Thoracic aorta (tissue), 2 donors: ENCODE results near the gene PTPN21. TPM values are rescaled to one million over a fixed set of nuclear protein-coding genes. Genes with fewer than 3 reads are reported as not detected.

ENCODE experiments used
- ATAC-seq: fragments of 150-250 bp; one replicate; pipeline ENCODE4 v1.8.0; 2017; ENCODE audit warnings: low read depth; ENCODE audit not compliant: insufficient number of reproducible peaks, low FRiP score
- DNase-seq: peaks from one replicate; pipeline ENCODE4 v3.0.0-alpha.2; 2020; ENCODE audit warnings: low spot score
- H3K27ac ChIP-seq, 2 donors: fragments of 200-600 bp; sonication (generic); 1 replicate in 1 of 2; 2 replicates in 1 of 2; pipeline ENCODE4 v1.5.1; 2016; ENCODE audit warnings: mild to moderate bottlenecking in 2 of 2, moderate library complexity in 2 of 2
- H3K27me3 ChIP-seq: fragments of 200-600 bp; sonication (generic); replicated peaks from 2 replicates; pipeline ENCODE4 v1.6.0; 2016; ENCODE audit warnings: mild to moderate bottlenecking; ENCODE audit not compliant: insufficient read depth
- H3K36me3 ChIP-seq: fragments of 200-600 bp; sonication (generic); one replicate; pipeline ENCODE4 v1.5.1; 2016
- H3K4me1 ChIP-seq, 2 donors: fragments of 200-600 bp; sonication (generic); 1 replicate in 1 of 2; 2 replicates in 1 of 2; pipeline versions ENCODE4 v1.5.1 to v1.6.0; 2016; ENCODE audit warnings: low read depth in 2 of 2, mild to moderate bottlenecking in 1 of 2; ENCODE audit not compliant: control insufficient read depth in 1 of 2
- H3K4me3 ChIP-seq: fragments of 200-600 bp; sonication (generic); 2 replicates; pipeline ENCODE4 v1.5.1; 2016; ENCODE audit warnings: mild to moderate bottlenecking
- H3K9me3 ChIP-seq: fragments of 200-600 bp; sonication (generic); 2 replicates; pipeline ENCODE4 v1.5.1; 2016
- CTCF ChIP-seq: fragments of 200-600 bp; sonication (generic); IDR thresholded peaks from one replicate; pipeline ENCODE4 v1.5.1; 2019; ENCODE audit warnings: antibody characterized with exemption
- total RNA-seq, 2 donors: library from RNA; depleted of rRNA; stranded (reverse); fragments of >200 nt; gene quantifications; one replicate each; pipeline versions ENCODE4 v1.1.0 to v1.2.3, GENCODE V29; 2016

The PTPN21 gene
- total RNA-seq, 2 donors from 2014 or later = 32.5 to 38.6 TPM

DNA sequence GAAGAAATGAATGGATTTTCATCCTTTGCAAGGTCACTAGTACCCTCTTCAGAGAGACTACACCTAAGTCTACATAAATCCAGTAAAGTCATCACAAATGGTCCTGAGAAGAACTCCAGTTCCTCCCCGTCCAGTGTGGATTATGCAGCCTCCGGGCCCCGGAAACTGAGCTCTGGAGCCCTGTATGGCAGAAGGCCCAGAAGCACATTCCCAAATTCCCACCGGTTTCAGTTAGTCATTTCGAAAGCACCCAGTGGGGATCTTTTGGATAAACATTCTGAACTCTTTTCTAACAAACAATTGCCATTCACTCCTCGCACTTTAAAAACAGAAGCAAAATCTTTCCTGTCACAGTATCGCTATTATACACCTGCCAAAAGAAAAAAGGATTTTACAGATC is 128.5 kb downstream of the PTPN21 start:
- no peaks in the 10 kb centered on the region for H3K27me3 ChIP-seq
- no peak overlapping the region for H3K4me3 ChIP-seq
- H3K4me1 ChIP-seq = no peaks in the 10 kb centered on the region
- no peak overlapping the region for H3K27ac ChIP-seq
- DNase-seq (no peak), ATAC-seq (no peak)
- TF ChIP-seq CTCF = no peak
- H3K36me3 ChIP-seq = no peaks in the 10 kb centered on the region
- no peaks in the 10 kb centered on the region for H3K9me3 ChIP-seq

- no peaks in the 10 kb centered on the region for H3K27me3 ChIP-seq
- no peak overlapping the region for H3K27ac ChIP-seq
- DNase-seq = no peak
- H3K9me3 ChIP-seq = no peaks in the 10 kb centered on the region
- no peaks in the 10 kb centered on the region for H3K36me3 ChIP-seq
- ATAC-seq = no peak
- TF ChIP-seq CTCF = no peak
- no peak overlapping the region for H3K4me3 ChIP-seq
- no peaks in the 10 kb centered on the region for H3K4me1 ChIP-seq
Observed at GRCh38 chr14:88424573-88424972, 130.2 kb downstream of the PTPN21 start.

- Histone ChIP-seq H3K4me3 (no peak overlapping the region), H3K27ac (no peak overlapping the region), H3K36me3 (peaks cover 3% of the 10 kb centered on the region), H3K27me3 (no peaks in the 10 kb centered on the region), H3K9me3 (peaks cover 2% of the 10 kb centered on the region), H3K4me1 (no peaks in the 10 kb centered on the region)
- ATAC-seq = no peak
- TF ChIP-seq CTCF = no peak
- DNase-seq = no peak
Observed at GRCh38 chr14:88422919-88423650, 131.7 kb downstream of the PTPN21 start.

GRCh38 chr14:88422047-88422446 is 132.8 kb downstream of the PTPN21 start:
- ATAC-seq = no peak
- no peak overlapping the region for H3K27ac ChIP-seq
- peaks cover 7% of the 10 kb centered on the region for H3K36me3 ChIP-seq

DNA sequence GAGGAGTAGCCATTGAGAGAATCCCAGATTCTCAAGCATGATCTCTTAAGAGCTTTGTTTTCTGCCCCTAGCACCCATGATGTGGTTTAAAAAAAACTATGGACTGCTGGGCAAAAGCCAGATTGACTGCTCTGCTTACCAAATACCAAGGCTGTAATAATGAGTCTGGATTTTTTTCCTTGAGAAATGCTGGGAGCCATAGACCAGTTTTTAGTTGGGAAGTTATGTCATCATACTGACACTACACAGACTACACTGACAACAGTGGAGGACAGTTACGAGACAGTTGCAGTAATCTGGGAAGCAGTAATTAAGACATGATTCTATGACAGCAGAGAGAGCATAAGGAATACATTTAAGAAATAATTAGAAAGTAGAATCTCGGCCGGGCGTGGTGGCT is 133.5 kb downstream of the PTPN21 start:
- no peak for ATAC-seq
- no peak for DNase-seq
- no peak for TF ChIP-seq CTCF
- Histone ChIP-seq H3K4me3 (no peak overlapping the region), H3K27me3 (no peaks in the 10 kb centered on the region), H3K27ac (no peak overlapping the region), H3K4me1 (no peaks in the 10 kb centered on the region), H3K36me3 (peaks cover 7% of the 10 kb centered on the region), H3K9me3 (peaks cover 2% of the 10 kb centered on the region)

More at GRCh38 chr14:88422047-88422446, 132.8 kb downstream of the PTPN21 start:
- H3K9me3 ChIP-seq = peaks cover 2% of the 10 kb centered on the region
- DNase-seq = no peak
- no peaks in the 10 kb centered on the region for H3K4me1 ChIP-seq
- TF ChIP-seq CTCF = no peak
- no peaks in the 10 kb centered on the region for H3K27me3 ChIP-seq
- no peak overlapping the region for H3K4me3 ChIP-seq
